Hepatocyte (in vitro differentiated cells): ENCODE data around the gene AGAP2.

Source experiments
- EZH2 ChIP-seq: fragments of 200-600 bp; sonication (generic); IDR thresholded peaks from 2 replicates; pipeline ENCODE4 v1.6.1; 2016; ENCODE audit warnings: antibody characterized with exemption, mild to moderate bottlenecking, borderline replicate concordance
- TF ChIP-seq, protein P1 (sequence below): fragments of 200-600 bp; sonication (generic); IDR thresholded peaks from 2 replicates; pipeline ENCODE4 v1.5.1; 2016; ENCODE audit warnings: antibody characterized with exemption, mild to moderate bottlenecking; ENCODE audit not compliant: poor library complexity

GRCh38 chr12:57775563-57776246 lies 37.2 kb upstream of the AGAP2 start:
- TF ChIP-seq EZH2 = no peak
- TF ChIP-seq, protein P1, sequence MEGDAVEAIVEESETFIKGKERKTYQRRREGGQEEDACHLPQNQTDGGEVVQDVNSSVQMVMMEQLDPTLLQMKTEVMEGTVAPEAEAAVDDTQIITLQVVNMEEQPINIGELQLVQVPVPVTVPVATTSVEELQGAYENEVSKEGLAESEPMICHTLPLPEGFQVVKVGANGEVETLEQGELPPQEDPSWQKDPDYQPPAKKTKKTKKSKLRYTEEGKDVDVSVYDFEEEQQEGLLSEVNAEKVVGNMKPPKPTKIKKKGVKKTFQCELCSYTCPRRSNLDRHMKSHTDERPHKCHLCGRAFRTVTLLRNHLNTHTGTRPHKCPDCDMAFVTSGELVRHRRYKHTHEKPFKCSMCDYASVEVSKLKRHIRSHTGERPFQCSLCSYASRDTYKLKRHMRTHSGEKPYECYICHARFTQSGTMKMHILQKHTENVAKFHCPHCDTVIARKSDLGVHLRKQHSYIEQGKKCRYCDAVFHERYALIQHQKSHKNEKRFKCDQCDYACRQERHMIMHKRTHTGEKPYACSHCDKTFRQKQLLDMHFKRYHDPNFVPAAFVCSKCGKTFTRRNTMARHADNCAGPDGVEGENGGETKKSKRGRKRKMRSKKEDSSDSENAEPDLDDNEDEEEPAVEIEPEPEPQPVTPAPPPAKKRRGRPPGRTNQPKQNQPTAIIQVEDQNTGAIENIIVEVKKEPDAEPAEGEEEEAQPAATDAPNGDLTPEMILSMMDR = no peak
